Endothelial cell of umbilical vein (primary cell): ENCODE measurements around the gene MASP2. TPM values are rescaled to one million over a fixed set of nuclear protein-coding genes. Genes with fewer than 3 reads are reported as not detected.

Experiments
- BruUV-seq: library from RNA; stranded (reverse); fragments of 400-500 nt; replicated peaks from 2 replicates; lab custom pipeline; 2021; lab: Mats Ljungman, UMichigan
- CTCF ChIA-PET: fragments of 300-600, 350-600 bp; sonication (Branson Sonifier 250); formaldehyde crosslinking; loops from one replicate; lab custom pipeline; 2021; ENCODE audit warnings: antibody characterized with exemption, inconsistent platforms; lab: Charles Lee
- POLR2A ChIA-PET: fragments of 300-600, 350-600 bp; sonication (Branson Sonifier 250); formaldehyde crosslinking; loops from one replicate; lab custom pipeline; 2021; ENCODE audit warnings: antibody characterized with exemption, inconsistent platforms; lab: Charles Lee
- DNase-seq: peaks from one replicate; pipeline ENCODE4 v3.0.0-alpha.2; 2011; ENCODE audit warnings: low read depth, low spot score
- FAIRE-seq: peaks from 2 replicates; lab custom pipeline; 2011; peaks lifted over from hg19 to GRCh38; lab: Jason Lieb, UNC
- H2AFZ ChIP-seq: 2 replicates; pipeline ENCODE4 v1.6.0; 2012; ENCODE audit warnings: low read depth, low read length, control low read depth, inconsistent platforms
- H3K27ac ChIP-seq: 2 replicates; pipeline ENCODE4 v1.5.1; 2011; ENCODE audit warnings: low read depth, mild to moderate bottlenecking, control low read depth, low read length, moderate library complexity; ENCODE audit not compliant: insufficient read depth
- H3K27me3 ChIP-seq, 2 experiments: 2 replicates each; pipeline versions ENCODE4 v1.6.0 to v1.6.1; 2011; ENCODE audit warnings: low read length in 2 of 2, mixed read lengths in 1 of 2; ENCODE audit not compliant: control insufficient read depth in 2 of 2, insufficient read depth in 2 of 2
- H3K36me3 ChIP-seq, 2 experiments: 2 replicates in 1 of 2; 3 replicates in 1 of 2; pipeline ENCODE4 v1.5.1; 2011; ENCODE audit warnings: low read length in 2 of 2, mild to moderate bottlenecking in 1 of 2, moderate library complexity in 1 of 2; ENCODE audit not compliant: control insufficient read depth in 2 of 2, insufficient read depth in 2 of 2; ENCODE audit errors: extremely low read depth in 1 of 2
- H3K4me1 ChIP-seq: 3 replicates; pipeline ENCODE4 v1.5.1; 2011; ENCODE audit warnings: mild to moderate bottlenecking, low read length; ENCODE audit not compliant: control insufficient read depth, insufficient read depth; ENCODE audit errors: extremely low read depth
- H3K4me2 ChIP-seq: 2 replicates; pipeline ENCODE4 v1.6.1; 2011; ENCODE audit warnings: low read length, control low read depth, mixed read lengths; ENCODE audit not compliant: insufficient read depth
- H3K4me3 ChIP-seq, 3 experiments: fragments of 200-600 bp in 1 of 3; sonication (generic), shearing (Covaris generic) in 1 of 3; replicated peaks in 1 of 3; 2 replicates each; pipeline ENCODE4 v1.5.1; 2011 to 2016; ENCODE audit warnings: control low read depth in 3 of 3, low read length in 3 of 3, mild to moderate bottlenecking in 2 of 3, inconsistent platforms in 1 of 3, low read depth in 1 of 3, moderate library complexity in 1 of 3; ENCODE audit not compliant: insufficient read depth in 1 of 3
- H3K79me2 ChIP-seq: 2 replicates; pipeline ENCODE4 v1.6.0; 2012; ENCODE audit warnings: low read length, inconsistent platforms; ENCODE audit not compliant: control insufficient read depth, insufficient read depth
- H3K9ac ChIP-seq: replicated peaks from 2 replicates; pipeline ENCODE3; 2011; ENCODE audit warnings: low read length, control low read depth; ENCODE audit not compliant: insufficient read depth; ENCODE audit errors: extremely low read depth
- H3K9me1 ChIP-seq: replicated peaks from 3 replicates; pipeline ENCODE4 v1.6.0; 2011; ENCODE audit warnings: mild to moderate bottlenecking, low read length; ENCODE audit not compliant: control insufficient read depth, insufficient read depth; ENCODE audit errors: extremely low read depth
- H3K9me3 ChIP-seq: replicated peaks from 2 replicates; pipeline ENCODE4 v1.5.1; 2012; ENCODE audit warnings: low read length, inconsistent platforms; ENCODE audit not compliant: control insufficient read depth, insufficient read depth
- H4K20me1 ChIP-seq: replicated peaks from 2 replicates; pipeline ENCODE3; 2011; ENCODE audit warnings: mild to moderate bottlenecking, low read length; ENCODE audit not compliant: control insufficient read depth, insufficient read depth; ENCODE audit errors: extremely low read depth
- EZH2 ChIP-seq: IDR thresholded peaks from 2 replicates; pipeline ENCODE4 v1.6.1; 2012; ENCODE audit warnings: borderline replicate concordance, low read depth, mild to moderate bottlenecking, moderate library complexity, low read length, inconsistent platforms; ENCODE audit not compliant: severe bottlenecking
- FOS ChIP-seq: IDR thresholded peaks from 2 replicates; pipeline ENCODE4 v1.6.1; 2011; ENCODE audit warnings: mild to moderate bottlenecking, low read length, moderate library complexity, borderline replicate concordance; ENCODE audit not compliant: insufficient read depth
- GATA2 ChIP-seq: IDR thresholded peaks from 2 replicates; pipeline ENCODE4 v1.7.0; 2011; ENCODE audit warnings: low read depth, mild to moderate bottlenecking, moderate library complexity, mixed read lengths, low read length; ENCODE audit not compliant: insufficient read length, insufficient read depth
- MYC ChIP-seq: IDR thresholded peaks from one replicate; pipeline ENCODE4 v1.6.1; 2011; ENCODE audit warnings: mild to moderate bottlenecking, low read depth, low read length
- POLR2A ChIP-seq: IDR thresholded peaks from 2 replicates; pipeline ENCODE4 v1.6.1; 2012; ENCODE audit warnings: low read depth, mild to moderate bottlenecking, control low read depth, low read length
- POLR2AphosphoS5 ChIP-seq: IDR thresholded peaks from 2 replicates; pipeline ENCODE4 v1.6.1; 2012; ENCODE audit warnings: low read depth, mild to moderate bottlenecking, control low read depth, low read length, moderate library complexity; ENCODE audit not compliant: insufficient read depth
- dilution Hi-C: fragments of 300-500 bp; cut with MboI; formaldehyde crosslinking; loops from one replicate; pipeline ENCODE4 v1.15.0; 2019; ENCODE audit warnings: low sequenced_read_pairs; ENCODE audit not compliant: extremely low pct_ligation_motif_present
- intact Hi-C: fragments of 100-400 bp; cut with micrococcal nuclease; formaldehyde crosslinking; loops from one replicate; pipeline ENCODE4 v1.10.0; 2022
- polyA plus RNA-seq, 4 experiments: library from polyadenylated mRNA; depleted of rRNA in 3 of 4; stranded (reverse) in 3 of 4; unstranded in 1 of 4; fragments of >200 nt; gene quantifications; 2 replicates each; pipeline versions ENCODE4 v1.2.1 to v1.2.3, GENCODE V29; 2011 to 2012; ENCODE audit warnings: missing spikeins in 1 of 4
- total RNA-seq: library from RNA; stranded (reverse); gene quantifications from 2 replicates; pipeline ENCODE4 v1.2.3, GENCODE V29; 2021
- TF ChIP-seq, protein P1 (sequence below), 2 donors: IDR thresholded peaks; 1 replicate in 1 of 2; 2 replicates in 1 of 2; pipeline ENCODE4 v1.5.1; 2011; ENCODE audit warnings: low read length in 2 of 2, mild to moderate bottlenecking in 2 of 2, moderate library complexity in 2 of 2, control low read depth in 1 of 2, inconsistent platforms in 1 of 2, low read depth in 1 of 2; ENCODE audit not compliant: insufficient read depth in 1 of 2; ENCODE audit errors: extremely low read depth in 1 of 2

MASP2 gene
- total and polyA plus RNA-seq, 2 donors (not counting 3 experiments of a cell fraction or from before 2014, with no cell fraction given): 0.53 TPM; not detected in 1

- no TSS peak for BruUV-seq
- dilution Hi-C loops: no loop called here
- no peaks in the 10 kb centered on the region for H3K4me1 ChIP-seq
- intact Hi-C loops: no loop called here
- no peak overlapping the region for H3K4me2 ChIP-seq
- TF ChIP-seq, protein P1, sequence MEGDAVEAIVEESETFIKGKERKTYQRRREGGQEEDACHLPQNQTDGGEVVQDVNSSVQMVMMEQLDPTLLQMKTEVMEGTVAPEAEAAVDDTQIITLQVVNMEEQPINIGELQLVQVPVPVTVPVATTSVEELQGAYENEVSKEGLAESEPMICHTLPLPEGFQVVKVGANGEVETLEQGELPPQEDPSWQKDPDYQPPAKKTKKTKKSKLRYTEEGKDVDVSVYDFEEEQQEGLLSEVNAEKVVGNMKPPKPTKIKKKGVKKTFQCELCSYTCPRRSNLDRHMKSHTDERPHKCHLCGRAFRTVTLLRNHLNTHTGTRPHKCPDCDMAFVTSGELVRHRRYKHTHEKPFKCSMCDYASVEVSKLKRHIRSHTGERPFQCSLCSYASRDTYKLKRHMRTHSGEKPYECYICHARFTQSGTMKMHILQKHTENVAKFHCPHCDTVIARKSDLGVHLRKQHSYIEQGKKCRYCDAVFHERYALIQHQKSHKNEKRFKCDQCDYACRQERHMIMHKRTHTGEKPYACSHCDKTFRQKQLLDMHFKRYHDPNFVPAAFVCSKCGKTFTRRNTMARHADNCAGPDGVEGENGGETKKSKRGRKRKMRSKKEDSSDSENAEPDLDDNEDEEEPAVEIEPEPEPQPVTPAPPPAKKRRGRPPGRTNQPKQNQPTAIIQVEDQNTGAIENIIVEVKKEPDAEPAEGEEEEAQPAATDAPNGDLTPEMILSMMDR (IDR thresholded peaks at IDR 0.05; ENCODE audit: extremely low read depth in 1 of 2, insufficient read depth in 1 of 2, low read depth in 1 of 2, low read length in 2 of 2): no peak
- TF ChIP-seq EZH2 (no peak), POLR2A (no peak), POLR2AphosphoS5 (no peak), MYC (no peak), FOS (no peak), GATA2 (no peak)
- H3K79me2 ChIP-seq: no peaks in the 10 kb centered on the region
- H3K27me3 ChIP-seq: peaks cover 0 to 5% of the 10 kb centered on the region in 2 experiments
- H3K9ac ChIP-seq: no peak overlapping the region
- no peak overlapping the region for H3K27ac ChIP-seq
- H3K9me1 ChIP-seq: no peaks in the 10 kb centered on the region
- H4K20me1 ChIP-seq: no peaks in the 10 kb centered on the region
- no peaks in the 10 kb centered on the region for H3K9me3 ChIP-seq
- H3K36me3 ChIP-seq: no peaks in the 10 kb centered on the region
- FAIRE-seq (no peak), DNase-seq (no peak)
- POLR2A ChIA-PET: no interaction called here
- CTCF ChIA-PET: no interaction called here
- no peak overlapping the region for H3K4me3 ChIP-seq
- H2AFZ ChIP-seq: no peak overlapping the region
These were observed 60.5 kb downstream of the MASP2 start for GRCh38 chr1:10986525-10986890.
